CD4-positive, alpha-beta T cell (primary cell): ENCODE data around the gene UNC93A. TPM values are rescaled to one million over a fixed set of nuclear protein-coding genes. Genes with fewer than 3 reads are reported as not detected.
A peak's percentile ranks its signal among the peaks of the same experiment; 100 is the strongest.
"Not testable (repeated sequence)": the region's sequence is repeated elsewhere in the genome, so short reads cannot be mapped to it uniquely, and the experiment has no call there.

ENCODE experiments used
- ATAC-seq: fragments of 200-7000 bp; cut with Tn5 transposase; one replicate; pipeline ENCODE4 v1.10.0; 2022; ENCODE audit warnings: mild to moderate bottlenecking; ENCODE audit not compliant: poor library complexity
- CTCF ChIA-PET: fragments of 350-600 bp; sonication (Branson Sonifier 250); formaldehyde crosslinking; loops from one replicate; lab custom pipeline; 2021; ENCODE audit warnings: antibody characterized with exemption, inconsistent platforms; lab: Charles Lee
- POLR2A ChIA-PET: fragments of 350-600 bp; sonication (Branson Sonifier 250); formaldehyde crosslinking; loops from one replicate; lab custom pipeline; 2021; ENCODE audit warnings: antibody characterized with exemption, inconsistent platforms; lab: Charles Lee
- DNase-seq, 14 experiments: peaks; one replicate each; pipeline ENCODE4 v3.0.0-alpha.2; 2013 to 2020; ENCODE audit warnings: mixed read lengths in 2 of 14
- H3K27ac ChIP-seq, 2 donors: one replicate each; pipeline versions ENCODE4 v1.5.1 to v1.7.0; 2013; ENCODE audit warnings: low read length in 2 of 2, low read depth in 1 of 2, mild to moderate bottlenecking in 1 of 2
- H3K27me3 ChIP-seq, 2 experiments: 1 replicate in 1 of 2; 2 replicates in 1 of 2; pipeline versions ENCODE4 v1.6.1 to v1.7.0; 2013; ENCODE audit warnings: low read length in 2 of 2, control low read depth in 1 of 2, mild to moderate bottlenecking in 1 of 2, moderate library complexity in 1 of 2; ENCODE audit not compliant: insufficient read depth in 2 of 2, control insufficient read depth in 1 of 2
- H3K36me3 ChIP-seq: one replicate; pipeline ENCODE4 v1.6.1; 2013; ENCODE audit warnings: low read length, control low read depth; ENCODE audit not compliant: insufficient read depth
- H3K4me1 ChIP-seq: one replicate; pipeline ENCODE4 v1.6.1; 2013; ENCODE audit warnings: low read length, control low read depth; ENCODE audit not compliant: insufficient read depth
- H3K4me3 ChIP-seq: one replicate; pipeline ENCODE4 v1.5.1; 2013; ENCODE audit warnings: mild to moderate bottlenecking, low read length, moderate library complexity
- H3K9me3 ChIP-seq, 2 experiments: 1 replicate in 1 of 2; 2 replicates in 1 of 2; pipeline versions ENCODE4 v1.6.1 to v1.7.0; 2013; ENCODE audit warnings: low read length in 2 of 2, mild to moderate bottlenecking in 2 of 2, control low read depth in 1 of 2, moderate library complexity in 1 of 2; ENCODE audit not compliant: control insufficient read depth in 1 of 2, insufficient read depth in 1 of 2
- H3K27ac Mint-ChIP-seq: one replicate; pipeline ENCODE4 v1.8.0; 2020; ENCODE audit warnings: mixed read lengths
- H3K27me3 Mint-ChIP-seq: one replicate; pipeline ENCODE4 v1.8.0; 2021; ENCODE audit warnings: mixed read lengths
- H3K36me3 Mint-ChIP-seq: one replicate; pipeline ENCODE4 v1.8.0; 2021; ENCODE audit warnings: low read depth, mixed read lengths
- H3K4me1 Mint-ChIP-seq: one replicate; pipeline ENCODE4 v1.8.0; 2021; ENCODE audit warnings: low read depth, mixed read lengths
- H3K4me3 Mint-ChIP-seq: one replicate; pipeline ENCODE4 v1.8.0; 2020; ENCODE audit warnings: mild to moderate bottlenecking, mixed read lengths
- H3K9me3 Mint-ChIP-seq: one replicate; pipeline ENCODE4 v1.8.0; 2020; ENCODE audit warnings: mixed read lengths
- intact Hi-C, 2 experiments: fragments of 100-400 bp; cut with DNase I in 1 of 2; cut with micrococcal nuclease in 1 of 2; formaldehyde crosslinking; loops; one replicate each; pipeline versions ENCODE4 v1.15.1 to v1.9.0; 2023 to 2025; cut with DNase I, micrococcal nuclease
- total RNA-seq, 174 experiments: library from RNA in 2 of 174; stranded (reverse) in 2 of 174; gene quantifications; one replicate each; pipeline ENCODE4 v1.2.3 and lab custom pipeline; 2021 to 2026
- TF ChIP-seq, protein P1 (sequence below): fragments of 200-600 bp; IDR thresholded peaks from one replicate; pipeline ENCODE4 v1.8.0; 2022; ENCODE audit warnings: antibody characterized with exemption, mild to moderate bottlenecking

The UNC93A gene
- total RNA-seq, 2 experiments from 2014 or later: not detected

- ATAC-seq (no peak), DNase-seq (no peak)
- no peaks in the 10 kb centered on the region for H3K27me3 ChIP-seq
- no peak overlapping the region for H3K27ac Mint-ChIP-seq
- intact Hi-C loops: loop anchor here in 1 of 2 experiments (5.0 kb wide), 1 partner anchor 508 kb away; no protein-coding TSS in a partner anchor
- H3K27me3 Mint-ChIP-seq: no peaks in the 10 kb centered on the region
- no peak overlapping the region for H3K27ac ChIP-seq
- ChIA-PET POLR2A (no interaction called here), CTCF (no interaction called here)
- no peak overlapping the region for H3K4me3 ChIP-seq
- peaks cover 3% of the 10 kb centered on the region for H3K4me1 Mint-ChIP-seq
- no peaks in the 10 kb centered on the region for H3K9me3 Mint-ChIP-seq
- H3K4me3 Mint-ChIP-seq: no peak overlapping the region
- H3K36me3 Mint-ChIP-seq: no peaks in the 10 kb centered on the region
- no peaks in the 10 kb centered on the region for H3K36me3 ChIP-seq
- H3K4me1 ChIP-seq: no peaks in the 10 kb centered on the region
- TF ChIP-seq, protein P1, sequence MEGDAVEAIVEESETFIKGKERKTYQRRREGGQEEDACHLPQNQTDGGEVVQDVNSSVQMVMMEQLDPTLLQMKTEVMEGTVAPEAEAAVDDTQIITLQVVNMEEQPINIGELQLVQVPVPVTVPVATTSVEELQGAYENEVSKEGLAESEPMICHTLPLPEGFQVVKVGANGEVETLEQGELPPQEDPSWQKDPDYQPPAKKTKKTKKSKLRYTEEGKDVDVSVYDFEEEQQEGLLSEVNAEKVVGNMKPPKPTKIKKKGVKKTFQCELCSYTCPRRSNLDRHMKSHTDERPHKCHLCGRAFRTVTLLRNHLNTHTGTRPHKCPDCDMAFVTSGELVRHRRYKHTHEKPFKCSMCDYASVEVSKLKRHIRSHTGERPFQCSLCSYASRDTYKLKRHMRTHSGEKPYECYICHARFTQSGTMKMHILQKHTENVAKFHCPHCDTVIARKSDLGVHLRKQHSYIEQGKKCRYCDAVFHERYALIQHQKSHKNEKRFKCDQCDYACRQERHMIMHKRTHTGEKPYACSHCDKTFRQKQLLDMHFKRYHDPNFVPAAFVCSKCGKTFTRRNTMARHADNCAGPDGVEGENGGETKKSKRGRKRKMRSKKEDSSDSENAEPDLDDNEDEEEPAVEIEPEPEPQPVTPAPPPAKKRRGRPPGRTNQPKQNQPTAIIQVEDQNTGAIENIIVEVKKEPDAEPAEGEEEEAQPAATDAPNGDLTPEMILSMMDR: no peak
- H3K9me3 ChIP-seq: no peaks in the 10 kb centered on the region
These were observed 5.9 kb upstream of the UNC93A start for GRCh38 chr6:167285077-167285770.

DNA sequence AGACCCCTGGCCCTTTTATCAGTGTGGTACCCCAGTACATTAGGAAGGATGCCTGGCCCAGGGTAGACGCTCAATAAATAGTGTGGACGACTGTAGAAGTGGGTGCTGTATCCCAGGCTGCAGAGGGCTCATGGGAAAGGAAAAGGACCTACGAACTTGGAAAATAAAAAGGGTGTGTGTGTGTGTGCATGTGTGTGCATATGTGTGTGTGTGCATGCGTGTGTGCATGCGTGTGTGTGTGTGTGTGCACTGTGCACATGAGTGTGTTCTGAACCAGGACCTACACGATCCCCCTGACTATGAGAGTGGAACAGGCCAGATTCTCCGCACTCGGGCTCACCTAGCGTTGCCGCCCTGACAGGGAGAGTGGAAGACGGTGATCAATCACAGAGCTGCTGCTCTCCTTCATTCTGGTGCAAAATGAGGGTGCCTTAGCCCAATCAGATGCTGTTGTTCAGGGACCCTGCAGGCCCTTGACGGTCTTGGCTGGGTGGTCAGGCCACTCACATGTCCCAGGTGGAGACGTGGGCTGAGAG is 3.5 kb upstream of the UNC93A start:
- peaks cover 3% of the 10 kb centered on the region for H3K4me1 Mint-ChIP-seq
- Histone ChIP-seq H3K36me3 (no peaks in the 10 kb centered on the region), H3K4me1 (no peaks in the 10 kb centered on the region), H3K9me3 (no peaks in the 10 kb centered on the region), H3K27me3 (no peaks in the 10 kb centered on the region), H3K4me3 (no peak overlapping the region), H3K27ac (no peak overlapping the region)
- ChIA-PET CTCF (no interaction called here), POLR2A (no interaction called here)
- ATAC-seq (no peak), DNase-seq (no peak)
- no peaks in the 10 kb centered on the region for H3K9me3 Mint-ChIP-seq
- intact Hi-C loops: loop anchor here in 1 of 2 experiments (5.0 kb wide), 1 partner anchor 510 kb away; no protein-coding TSS in a partner anchor
- no peak overlapping the region for H3K4me3 Mint-ChIP-seq
- TF ChIP-seq, protein P1: no peak
- no peaks in the 10 kb centered on the region for H3K27me3 Mint-ChIP-seq
- no peak overlapping the region for H3K27ac Mint-ChIP-seq
- no peaks in the 10 kb centered on the region for H3K36me3 Mint-ChIP-seq

GRCh38 chr6:167288591-167289225 is 2.4 kb upstream of the UNC93A start:
- H3K27me3 Mint-ChIP-seq, H3K9me3 Mint-ChIP-seq, H3K4me1 ChIP-seq, H3K36me3 ChIP-seq, H3K4me1 Mint-ChIP-seq, H3K9me3 ChIP-seq, H3K27me3 ChIP-seq, H3K4me3 ChIP-seq, H3K27ac Mint-ChIP-seq, H3K27ac ChIP-seq, H3K36me3 Mint-ChIP-seq, POLR2A ChIA-PET, CTCF ChIA-PET, H3K4me3 Mint-ChIP-seq: not testable (repeated sequence)
- DNase-seq (peak in 10 of 14 experiments; percentile 6 to 54 (median 23)), ATAC-seq (peak; percentile 72)
- TF ChIP-seq, protein P1: peak; percentile 73
- intact Hi-C loops: loop anchor here in 1 of 2 experiments (5.0 kb wide), 1 partner anchor 511 kb away; no protein-coding TSS in a partner anchor

GRCh38 chr6:167289291-167289690 is 1.8 kb upstream of the UNC93A start:
- POLR2A ChIA-PET, CTCF ChIA-PET, H3K27ac Mint-ChIP-seq, H3K4me1 ChIP-seq, H3K27ac ChIP-seq, H3K4me3 Mint-ChIP-seq, H3K36me3 Mint-ChIP-seq, H3K9me3 ChIP-seq, H3K27me3 Mint-ChIP-seq, ATAC-seq, DNase-seq, H3K36me3 ChIP-seq, H3K9me3 Mint-ChIP-seq, H3K4me3 ChIP-seq, H3K27me3 ChIP-seq, H3K4me1 Mint-ChIP-seq: not testable (repeated sequence)
- intact Hi-C loops: loop anchor here in 1 of 2 experiments (5.0 kb wide), 1 partner anchor 512 kb away; no protein-coding TSS in a partner anchor
